Smooth muscle cell (in vitro differentiated cells): ENCODE data around the gene MAP2. TPM values are rescaled to one million over a fixed set of nuclear protein-coding genes. Genes with fewer than 3 reads are reported as not detected.
"Not testable (repeated sequence)": the region's sequence is repeated elsewhere in the genome, so short reads cannot be mapped to it uniquely, and the experiment has no call there.

Experiments used
- DNase-seq: peaks from one replicate; lab custom pipeline; 2025; ENCODE audit not compliant: unreplicated experiment; lab: John Stamatoyannopoulos, UW
- H2AFZ ChIP-seq: fragments of 200-600 bp; sonication (generic); 2 replicates; pipeline ENCODE4 v1.6.0; 2016; ENCODE audit warnings: antibody characterized with exemption, low read depth, mild to moderate bottlenecking
- H3F3A ChIP-seq: fragments of 200-600 bp; sonication (generic); 2 replicates; pipeline ENCODE4 v1.6.0; 2017; ENCODE audit warnings: antibody characterized with exemption, low read depth
- H3K27ac ChIP-seq: fragments of 200-600 bp; sonication (generic); 2 replicates; pipeline ENCODE4 v1.5.1; 2016; ENCODE audit warnings: low read depth, mild to moderate bottlenecking
- H3K27me3 ChIP-seq: fragments of 200-600 bp; sonication (generic); 2 replicates; pipeline ENCODE4 v1.6.1; 2016; ENCODE audit warnings: low read depth, mild to moderate bottlenecking
- H3K36me3 ChIP-seq: fragments of 200-600 bp; sonication (generic); 2 replicates; pipeline ENCODE4 v1.5.1; 2016; ENCODE audit warnings: low read depth
- H3K4me1 ChIP-seq: fragments of 200-600 bp; sonication (generic); 2 replicates; pipeline ENCODE4 v1.5.1; 2016; ENCODE audit warnings: low read depth
- H3K4me2 ChIP-seq: fragments of 200-600 bp; sonication (generic); 2 replicates; pipeline ENCODE4 v1.6.0; 2016; ENCODE audit warnings: mild to moderate bottlenecking
- H3K4me3 ChIP-seq: fragments of 200-600 bp; sonication (generic); 2 replicates; pipeline ENCODE4 v1.5.1; 2016; ENCODE audit warnings: mild to moderate bottlenecking
- H3K79me2 ChIP-seq: fragments of 200-600 bp; sonication (generic); 2 replicates; pipeline ENCODE4 v1.6.0; 2016; ENCODE audit warnings: low read depth, mild to moderate bottlenecking
- H3K9ac ChIP-seq: fragments of 200-600 bp; sonication (generic); 2 replicates; pipeline ENCODE4 v1.6.0; 2016; ENCODE audit warnings: low read depth
- H3K9me3 ChIP-seq: fragments of 200-600 bp; sonication (generic); replicated peaks from 2 replicates; pipeline ENCODE4 v1.5.1; 2016; ENCODE audit warnings: low read depth
- H4K20me1 ChIP-seq: fragments of 200-600 bp; sonication (generic); 2 replicates; pipeline ENCODE4 v1.6.0; 2016; ENCODE audit warnings: low read depth
- CTCF ChIP-seq: fragments of 200-600 bp; sonication (generic); IDR thresholded peaks from 2 replicates; pipeline ENCODE4 v1.5.1; 2017; ENCODE audit warnings: borderline replicate concordance, mild to moderate bottlenecking, antibody characterized with exemption; ENCODE audit not compliant: insufficient read depth, poor library complexity, severe bottlenecking
- WGBS: methylation state at CpG from one replicate; pipeline ENCODE4 v1.1.7; 2016; ENCODE audit warnings: low lambda C conversion rate; 5-methylcytosine and 5-hydroxymethylcytosine counted together
- polyA plus RNA-seq: library from polyadenylated mRNA; unstranded; fragments of >200 nt; fragmentation: Nextera tagmentation; extraction: Ambion mirVana; gene quantifications from 2 replicates; pipeline ENCODE4 v1.2.1, GENCODE V29; 2016
- total RNA-seq: library from RNA; depleted of rRNA; stranded (reverse); fragments of >200 nt; gene quantifications from 2 replicates; pipeline ENCODE4 v1.2.3, GENCODE V29; 2014

MAP2 gene
- total and polyA plus RNA-seq, 2 experiments from 2014 or later: 1.8 to 18.7 TPM

DNA sequence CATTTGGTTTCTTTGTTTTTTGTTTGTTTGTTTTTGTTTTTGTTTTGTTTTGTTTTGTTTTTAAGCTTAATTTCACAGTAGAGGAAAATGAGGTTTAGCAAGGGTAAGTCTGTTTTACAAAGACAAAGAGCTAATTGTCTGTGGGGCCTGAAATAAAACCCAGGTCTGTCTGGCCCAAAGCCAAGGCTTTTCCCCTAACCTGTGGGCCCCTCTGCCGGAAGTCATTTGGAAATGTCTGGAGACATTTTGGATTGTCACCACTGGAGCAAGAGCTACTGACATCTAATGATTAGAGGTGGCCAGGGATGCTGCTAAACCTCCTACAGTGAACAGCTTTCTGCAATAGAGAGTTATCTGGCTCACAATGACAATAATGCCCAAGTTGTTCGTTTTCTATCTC, 167.2 kb downstream of the MAP2 start:
- no peaks in the 10 kb centered on the region for H4K20me1 ChIP-seq
- H3K4me1 ChIP-seq: peaks cover 4% of the 10 kb centered on the region
- WGBS: 94% methylated on average over 2 of the region's 2 CpGs
- no peaks in the 10 kb centered on the region for H3K27me3 ChIP-seq
- H3K9ac ChIP-seq: no peak overlapping the region
- H3K9me3 ChIP-seq: no peaks in the 10 kb centered on the region
- H3K79me2 ChIP-seq: no peaks in the 10 kb centered on the region
- no peaks in the 10 kb centered on the region for H3K36me3 ChIP-seq
- H3K4me3 ChIP-seq: no peak overlapping the region
- H3K4me2 ChIP-seq: no peak overlapping the region
- no peak for DNase-seq
- TF ChIP-seq CTCF: no peak
- no peaks in the 10 kb centered on the region for H3F3A ChIP-seq
- H2AFZ ChIP-seq: no peak overlapping the region
- H3K27ac ChIP-seq: no peak overlapping the region

DNA sequence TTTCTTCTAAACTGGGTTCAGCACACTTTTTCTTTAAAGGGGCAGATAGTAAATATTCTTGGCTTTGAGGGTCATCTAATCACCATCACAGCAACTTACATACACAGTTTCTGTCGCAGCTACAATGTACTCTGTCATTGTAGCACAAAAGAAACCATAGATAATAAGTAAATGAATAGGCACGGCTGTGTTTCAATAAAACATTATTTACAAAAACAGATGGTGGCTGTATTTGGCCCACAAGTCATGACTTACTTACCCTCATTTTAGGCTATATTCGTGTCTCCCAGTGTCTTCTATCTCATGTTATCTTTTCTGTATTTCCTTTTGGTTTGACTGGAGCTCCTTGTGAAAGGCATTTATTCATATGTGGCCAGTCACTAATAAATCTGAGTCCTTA, 168.3 kb downstream of the MAP2 start:
- H3K79me2 ChIP-seq: no peaks in the 10 kb centered on the region
- H3K27ac ChIP-seq: no peak overlapping the region
- WGBS: 78% methylated on average over 3 of the region's 3 CpGs

DNA sequence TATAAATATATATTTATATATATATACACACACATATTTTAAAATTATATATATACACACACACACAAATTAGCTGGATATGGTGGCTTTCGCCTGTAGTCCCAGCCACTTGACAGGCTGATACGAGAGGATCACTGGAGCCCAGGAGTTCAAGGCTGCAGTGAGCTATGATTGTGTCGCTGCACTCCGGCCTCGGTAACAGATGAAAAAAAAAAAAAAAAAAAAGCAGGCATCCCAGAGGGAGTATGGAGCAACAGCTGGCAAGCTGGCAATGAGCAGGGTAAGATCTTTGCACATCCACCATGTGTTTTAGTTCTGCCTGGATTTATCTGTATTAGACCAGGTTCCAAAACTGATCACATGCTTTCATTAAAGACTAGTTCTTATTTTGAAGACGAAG, 170.1 kb downstream of the MAP2 start:
- TF ChIP-seq CTCF: no peak
- no peaks in the 10 kb centered on the region for H3K27me3 ChIP-seq
- H3F3A ChIP-seq: no peaks in the 10 kb centered on the region
- no peak overlapping the region for H3K4me2 ChIP-seq
- H3K4me1 ChIP-seq: no peaks in the 10 kb centered on the region
- H2AFZ ChIP-seq: no peak overlapping the region
- no peak overlapping the region for H3K9ac ChIP-seq
- no peak overlapping the region for H3K4me3 ChIP-seq
- H3K79me2 ChIP-seq: no peaks in the 10 kb centered on the region
- no peaks in the 10 kb centered on the region for H4K20me1 ChIP-seq
- no peak overlapping the region for H3K27ac ChIP-seq
- no peak for DNase-seq
- H3K36me3 ChIP-seq: no peaks in the 10 kb centered on the region
- 90% methylated on average over 6 of the region's 6 CpGs for WGBS
- no peaks in the 10 kb centered on the region for H3K9me3 ChIP-seq

More for the DNA sequence above, 168.3 kb downstream of the MAP2 start:
- Histone ChIP-seq H3K9me3 (no peaks in the 10 kb centered on the region), H3K4me2 (no peak overlapping the region), H3K27me3 (no peaks in the 10 kb centered on the region), H2AFZ (no peak overlapping the region), H3F3A (no peaks in the 10 kb centered on the region), H4K20me1 (no peaks in the 10 kb centered on the region), H3K36me3 (no peaks in the 10 kb centered on the region), H3K9ac (no peak overlapping the region), H3K4me1 (no peaks in the 10 kb centered on the region), H3K4me3 (no peak overlapping the region)
- no peak for DNase-seq
- no peak for TF ChIP-seq CTCF

GRCh38 chr2:209596262-209596661, 172.4 kb downstream of the MAP2 start:
- Histone ChIP-seq H3K27ac (no peak overlapping the region), H3K9ac (no peak overlapping the region), H3F3A (no peaks in the 10 kb centered on the region), H3K36me3 (no peaks in the 10 kb centered on the region), H3K4me2 (no peak overlapping the region), H3K27me3 (no peaks in the 10 kb centered on the region), H3K4me1 (peaks cover 18% of the 10 kb centered on the region), H3K9me3 (no peaks in the 10 kb centered on the region), H4K20me1 (no peaks in the 10 kb centered on the region), H3K4me3 (no peak overlapping the region), H2AFZ (no peak overlapping the region), H3K79me2 (no peaks in the 10 kb centered on the region)
- DNase-seq: no peak
- WGBS: 81% methylated on average over 4 of the region's 4 CpGs
- TF ChIP-seq CTCF: no peak

- H3K4me3 ChIP-seq, H3K4me2 ChIP-seq, H2AFZ ChIP-seq, H4K20me1 ChIP-seq, H3F3A ChIP-seq, DNase-seq, H3K27ac ChIP-seq, H3K9ac ChIP-seq, H3K9me3 ChIP-seq, H3K36me3 ChIP-seq, H3K27me3 ChIP-seq, H3K79me2 ChIP-seq: not testable (repeated sequence)
- H3K4me1 ChIP-seq: peaks cover 20% of the 10 kb centered on the region
- 95% methylated on average over 6 of the region's 6 CpGs for WGBS
Measured at GRCh38 chr2:209598227-209598626, 174.4 kb downstream of the MAP2 start.
